HS-27A (cell line): ENCODE data around the gene DPEP3.

ENCODE experiments used
- DNase-seq: peaks from one replicate; pipeline ENCODE4 v3.0.0-alpha.2; 2012; ENCODE audit warnings: low read depth, missing footprints

Gene DPEP3

DNA sequence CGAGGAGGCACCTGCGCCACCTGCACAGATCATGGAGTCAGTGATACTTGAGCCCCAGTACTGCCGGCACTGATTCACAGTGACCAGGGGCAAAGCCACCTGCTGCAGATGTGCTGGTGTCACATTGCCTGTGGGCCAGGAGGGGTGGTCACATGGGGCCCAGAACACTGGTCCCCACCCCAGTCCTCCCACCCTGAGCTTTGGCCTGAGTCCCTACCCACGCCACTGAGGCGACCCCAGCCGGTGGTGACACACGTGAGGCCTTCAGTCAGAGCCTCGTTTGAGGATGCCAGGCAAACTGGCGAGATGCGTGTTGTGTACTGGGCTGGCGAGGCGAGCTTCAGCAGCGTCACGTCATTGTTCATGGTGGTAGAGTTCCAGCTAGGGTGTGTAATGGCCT is 50.1 kb downstream of the DPEP3 start:
- no peak for DNase-seq

- no peak for DNase-seq
Observed at GRCh38 chr16:67928561-67929364, 51.5 kb downstream of the DPEP3 start.

GRCh38 chr16:67928147-67928546 is 52.2 kb downstream of the DPEP3 start:
- no peak for DNase-seq

- no peak for DNase-seq
Observed at GRCh38 chr16:67927131-67927941, 53.0 kb downstream of the DPEP3 start.

DNA sequence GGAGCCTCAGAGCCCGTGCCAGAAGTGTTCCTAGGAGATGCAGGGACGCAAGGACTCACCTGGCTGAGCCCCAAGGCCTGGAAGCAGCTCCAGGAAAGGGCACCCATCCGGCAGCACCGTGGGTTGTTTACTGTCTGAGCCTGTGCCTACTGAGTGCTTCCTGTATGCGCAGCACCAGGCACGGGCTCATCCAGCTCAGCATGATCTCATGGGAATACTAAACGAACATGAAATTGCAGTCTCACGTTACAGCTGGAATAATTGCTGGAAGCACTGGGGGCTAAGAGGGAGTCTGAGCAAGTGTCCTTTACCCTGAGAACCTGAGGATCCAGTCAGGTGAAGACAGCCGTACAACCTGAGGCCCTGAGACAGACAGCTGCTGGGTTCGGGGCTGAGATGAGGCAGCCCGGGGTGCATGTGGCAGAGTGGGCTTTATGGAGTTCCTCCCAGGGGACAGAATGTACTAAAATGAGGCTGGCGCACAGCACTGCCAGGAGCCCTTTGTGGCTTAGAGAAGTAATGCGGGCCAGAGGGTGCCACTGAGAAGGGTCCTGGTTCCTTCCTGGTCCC is 54.0 kb downstream of the DPEP3 start:
- no peak for DNase-seq
